ENCODE data around the gene CD300H.

The CD300H gene

GRCh38 chr17:74567397-74567796 is at the start of gene CD300H:
Gene CD300H, minus strand, starts transcription at chr17:74567509.
- no peak for TF ChIP-seq POLR2AphosphoS5 (IDR thresholded peaks at IDR 0.05; ENCODE audit: borderline replicate concordance, low read depth, low read length)
- TF ChIP-seq FOXP2 (optimal IDR thresholded peaks at IDR 0.05; ENCODE audit: control extremely low read depth, extremely low read length, insufficient read depth) = no peak
- TF ChIP-seq EZH2 (IDR thresholded peaks at IDR 0.05) = no peak
- no peaks in the 10 kb centered on the region for H3K9me3 ChIP-seq (ENCODE audit: low read depth, low read length)
- no peaks in the 10 kb centered on the region for H3K36me3 ChIP-seq (ENCODE audit: insufficient read depth, low read length)
- H3K4me3 ChIP-seq = no peak within 1 kb of the TSS
- DNase-seq (ENCODE audit: low read depth, low spot score) = no peak
- H3K9ac ChIP-seq (ENCODE audit: insufficient read length) = no peak within 1 kb of the TSS
- no peak within 1 kb of the TSS for H3K27ac ChIP-seq

GRCh38 chr17:74616696-74617095 is 49.4 kb upstream of the CD300H start:
- no peak for TF ChIP-seq EZH2 (IDR thresholded peaks at IDR 0.05)

GRCh38 chr17:74612046-74612445 is 44.7 kb upstream of the CD300H start:
- DNase-seq (ENCODE audit: low read depth, low spot score) = no peak
- TF ChIP-seq EZH2 (IDR thresholded peaks at IDR 0.05) (no peak), POLR2AphosphoS5 (IDR thresholded peaks at IDR 0.05; ENCODE audit: borderline replicate concordance, low read depth, low read length) (no peak), FOXP2 (optimal IDR thresholded peaks at IDR 0.05; ENCODE audit: control extremely low read depth, extremely low read length, insufficient read depth) (no peak)
- Histone ChIP-seq H3K4me3 (no peak overlapping the region), H3K27ac (no peak overlapping the region), H3K9ac (ENCODE audit: insufficient read length) (no peak overlapping the region), H3K36me3 (ENCODE audit: insufficient read depth, low read length) (no peaks in the 10 kb centered on the region), H3K9me3 (ENCODE audit: low read depth, low read length) (no peaks in the 10 kb centered on the region)

More at GRCh38 chr17:74616696-74617095, 49.4 kb upstream of the CD300H start:
- H3K36me3 ChIP-seq (ENCODE audit: insufficient read depth, low read length) = no peaks in the 10 kb centered on the region
- no peak for DNase-seq (ENCODE audit: low read depth, low spot score)
- H3K4me3 ChIP-seq = no peak overlapping the region
- H3K27ac ChIP-seq = no peak overlapping the region
- no peak overlapping the region for H3K9ac ChIP-seq (ENCODE audit: insufficient read length)
- no peaks in the 10 kb centered on the region for H3K9me3 ChIP-seq (ENCODE audit: low read depth, low read length)

GRCh38 chr17:74610108-74610507 is 42.8 kb upstream of the CD300H start:
- no peak overlapping the region for H3K9ac ChIP-seq (ENCODE audit: insufficient read length)
- no peak for TF ChIP-seq POLR2AphosphoS5 (IDR thresholded peaks at IDR 0.05; ENCODE audit: borderline replicate concordance, low read depth, low read length)
- no peak for TF ChIP-seq EZH2 (IDR thresholded peaks at IDR 0.05)
- no peak for TF ChIP-seq FOXP2 (optimal IDR thresholded peaks at IDR 0.05; ENCODE audit: control extremely low read depth, extremely low read length, insufficient read depth)
- no peaks in the 10 kb centered on the region for H3K36me3 ChIP-seq (ENCODE audit: insufficient read depth, low read length)
- no peak overlapping the region for H3K4me3 ChIP-seq
- H3K9me3 ChIP-seq (ENCODE audit: low read depth, low read length) = no peaks in the 10 kb centered on the region
- H3K27ac ChIP-seq = no peak overlapping the region
- no peak for DNase-seq (ENCODE audit: low read depth, low spot score)

- H3K27ac ChIP-seq = no peak overlapping the region
- no peak for DNase-seq (ENCODE audit: low read depth, low spot score)
- H3K9ac ChIP-seq (ENCODE audit: insufficient read length) = no peak overlapping the region
- TF ChIP-seq EZH2 (IDR thresholded peaks at IDR 0.05) = no peak
- TF ChIP-seq FOXP2 (optimal IDR thresholded peaks at IDR 0.05; ENCODE audit: control extremely low read depth, extremely low read length, insufficient read depth) = no peak
- no peak for TF ChIP-seq POLR2AphosphoS5 (IDR thresholded peaks at IDR 0.05; ENCODE audit: borderline replicate concordance, low read depth, low read length)
- H3K9me3 ChIP-seq (ENCODE audit: low read depth, low read length) = no peaks in the 10 kb centered on the region
- H3K4me3 ChIP-seq = no peak overlapping the region
- H3K36me3 ChIP-seq (ENCODE audit: insufficient read depth, low read length) = no peaks in the 10 kb centered on the region
These were observed 41.2 kb upstream of the CD300H start for GRCh38 chr17:74608511-74608910.

- Histone ChIP-seq H3K4me3 (no peak overlapping the region), H3K36me3 (ENCODE audit: insufficient read depth, low read length) (no peaks in the 10 kb centered on the region), H3K27ac (no peak overlapping the region), H3K9ac (ENCODE audit: insufficient read length) (no peak overlapping the region), H3K9me3 (ENCODE audit: low read depth, low read length) (no peaks in the 10 kb centered on the region)
- TF ChIP-seq POLR2AphosphoS5 (IDR thresholded peaks at IDR 0.05; ENCODE audit: borderline replicate concordance, low read depth, low read length) (no peak), EZH2 (IDR thresholded peaks at IDR 0.05) (no peak), FOXP2 (optimal IDR thresholded peaks at IDR 0.05; ENCODE audit: control extremely low read depth, extremely low read length, insufficient read depth) (no peak)
- no peak for DNase-seq (ENCODE audit: low read depth, low spot score)
These were observed 39.9 kb upstream of the CD300H start for GRCh38 chr17:74607221-74607620.

- Histone ChIP-seq H3K4me3 (no peak overlapping the region), H3K27ac (no peak overlapping the region), H3K36me3 (ENCODE audit: insufficient read depth, low read length) (no peaks in the 10 kb centered on the region), H3K9me3 (ENCODE audit: low read depth, low read length) (no peaks in the 10 kb centered on the region), H3K9ac (ENCODE audit: insufficient read length) (no peak overlapping the region)
- no peak for DNase-seq (ENCODE audit: low read depth, low spot score)
- no peak for TF ChIP-seq EZH2 (IDR thresholded peaks at IDR 0.05)
- TF ChIP-seq POLR2AphosphoS5 (IDR thresholded peaks at IDR 0.05; ENCODE audit: borderline replicate concordance, low read depth, low read length) = no peak
- no peak for TF ChIP-seq FOXP2 (optimal IDR thresholded peaks at IDR 0.05; ENCODE audit: control extremely low read depth, extremely low read length, insufficient read depth)
These were observed 38.7 kb upstream of the CD300H start for GRCh38 chr17:74606050-74606449.

GRCh38 chr17:74605361-74605760 is 38.1 kb upstream of the CD300H start:
- H3K4me3 ChIP-seq = no peak overlapping the region
- H3K9ac ChIP-seq (ENCODE audit: insufficient read length) = no peak overlapping the region
- no peak overlapping the region for H3K27ac ChIP-seq
- DNase-seq (ENCODE audit: low read depth, low spot score) = no peak
- H3K36me3 ChIP-seq (ENCODE audit: insufficient read depth, low read length) = no peaks in the 10 kb centered on the region
- no peaks in the 10 kb centered on the region for H3K9me3 ChIP-seq (ENCODE audit: low read depth, low read length)
- TF ChIP-seq POLR2AphosphoS5 (IDR thresholded peaks at IDR 0.05; ENCODE audit: borderline replicate concordance, low read depth, low read length) (no peak), EZH2 (IDR thresholded peaks at IDR 0.05) (no peak), FOXP2 (optimal IDR thresholded peaks at IDR 0.05; ENCODE audit: control extremely low read depth, extremely low read length, insufficient read depth) (no peak)

- H3K4me3 ChIP-seq = no peak overlapping the region
- no peak for DNase-seq (ENCODE audit: low read depth, low spot score)
These were observed 37.5 kb upstream of the CD300H start for GRCh38 chr17:74604761-74605160.

More at GRCh38 chr17:74604761-74605160, 37.5 kb upstream of the CD300H start:
- TF ChIP-seq POLR2AphosphoS5 (IDR thresholded peaks at IDR 0.05; ENCODE audit: borderline replicate concordance, low read depth, low read length) (no peak), FOXP2 (optimal IDR thresholded peaks at IDR 0.05; ENCODE audit: control extremely low read depth, extremely low read length, insufficient read depth) (no peak), EZH2 (IDR thresholded peaks at IDR 0.05) (no peak)
- H3K27ac ChIP-seq = no peak overlapping the region
- no peaks in the 10 kb centered on the region for H3K9me3 ChIP-seq (ENCODE audit: low read depth, low read length)
- H3K36me3 ChIP-seq (ENCODE audit: insufficient read depth, low read length) = no peaks in the 10 kb centered on the region
- no peak overlapping the region for H3K9ac ChIP-seq (ENCODE audit: insufficient read length)
